GM18499 (cell line): Measurements from ENCODE around the gene IGSF22.

Experiments
- ATAC-seq: cut with Tn5 transposase; IDR thresholded peaks from one replicate; pipeline ENCODE4 v1.9.1; 2021; ENCODE audit warnings: moderate number of reproducible peaks; ENCODE audit not compliant: insufficient read depth, unreplicated experiment

IGSF22 gene

DNA sequence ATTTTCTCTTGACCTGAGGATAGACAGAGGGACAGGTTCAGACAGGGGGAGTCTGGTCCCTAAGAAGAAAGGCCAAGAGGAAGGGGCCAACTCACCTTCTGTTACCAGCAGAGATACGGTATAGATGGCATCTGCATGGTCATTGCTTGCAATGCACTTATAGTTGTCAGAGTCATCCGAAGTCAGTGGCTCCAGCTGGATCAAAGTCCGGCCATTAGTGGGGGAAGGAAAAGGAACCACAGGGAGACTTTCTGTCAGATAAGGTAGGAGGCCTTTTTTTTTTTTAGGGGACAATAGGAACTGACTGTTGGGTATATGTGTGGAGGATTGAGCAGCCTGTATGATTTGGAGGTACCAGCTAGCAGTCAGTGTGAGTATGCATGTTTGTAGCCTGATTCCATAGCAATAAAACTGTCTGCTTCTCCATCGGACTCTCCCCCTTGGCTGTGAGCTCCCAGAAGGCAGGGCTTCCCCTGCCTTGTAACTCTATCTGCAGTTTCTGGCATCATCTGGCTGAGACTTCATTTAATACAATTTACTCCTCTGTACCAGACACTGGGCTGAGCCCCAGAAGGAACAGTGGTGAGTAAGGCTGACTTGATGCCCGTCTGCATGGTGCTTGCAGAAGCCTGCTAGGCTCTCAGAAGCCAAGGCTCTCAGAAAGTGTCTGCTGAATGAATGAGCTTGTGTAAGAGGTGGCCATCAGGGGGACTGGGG, 5.7 kb downstream of the IGSF22 start:
- ATAC-seq, result no peak

DNA sequence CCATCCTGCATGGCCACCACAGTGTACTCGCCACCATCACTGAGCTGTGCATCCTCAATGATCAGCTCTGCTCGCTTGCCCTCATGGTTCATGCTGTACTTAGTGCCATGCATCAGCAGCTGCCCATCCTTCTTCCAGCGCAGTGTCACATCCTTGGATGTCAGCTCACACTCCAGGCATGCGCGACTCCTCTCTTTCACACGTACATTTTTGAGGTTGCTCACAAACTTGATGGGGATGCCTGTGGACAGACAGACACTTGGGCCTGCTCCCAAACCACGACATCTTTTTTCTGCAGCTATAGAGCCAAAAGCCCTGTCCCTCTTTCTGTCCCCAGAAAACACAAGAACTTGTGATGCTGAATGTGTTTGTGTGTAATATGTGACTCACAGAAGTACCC, 10.5 kb downstream of the IGSF22 start:
- no peak for ATAC-seq

DNA sequence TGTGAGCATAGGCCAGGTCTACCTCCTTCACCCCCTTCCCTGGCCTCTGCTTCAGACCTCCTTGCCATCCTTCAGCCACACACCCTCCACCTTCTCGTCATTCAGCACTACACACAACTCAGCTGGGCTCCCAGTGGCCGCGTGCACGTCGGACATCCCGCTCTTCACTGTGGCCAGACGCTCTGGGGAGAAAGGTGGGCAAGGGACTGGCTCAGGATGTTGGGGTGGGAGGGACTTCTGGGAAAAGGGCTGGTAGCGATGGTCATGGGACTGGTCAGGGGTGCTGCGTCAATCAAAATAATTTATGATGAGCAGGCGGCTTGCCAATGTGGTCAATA, 11.6 kb downstream of the IGSF22 start:
- ATAC-seq, result no peak

DNA sequence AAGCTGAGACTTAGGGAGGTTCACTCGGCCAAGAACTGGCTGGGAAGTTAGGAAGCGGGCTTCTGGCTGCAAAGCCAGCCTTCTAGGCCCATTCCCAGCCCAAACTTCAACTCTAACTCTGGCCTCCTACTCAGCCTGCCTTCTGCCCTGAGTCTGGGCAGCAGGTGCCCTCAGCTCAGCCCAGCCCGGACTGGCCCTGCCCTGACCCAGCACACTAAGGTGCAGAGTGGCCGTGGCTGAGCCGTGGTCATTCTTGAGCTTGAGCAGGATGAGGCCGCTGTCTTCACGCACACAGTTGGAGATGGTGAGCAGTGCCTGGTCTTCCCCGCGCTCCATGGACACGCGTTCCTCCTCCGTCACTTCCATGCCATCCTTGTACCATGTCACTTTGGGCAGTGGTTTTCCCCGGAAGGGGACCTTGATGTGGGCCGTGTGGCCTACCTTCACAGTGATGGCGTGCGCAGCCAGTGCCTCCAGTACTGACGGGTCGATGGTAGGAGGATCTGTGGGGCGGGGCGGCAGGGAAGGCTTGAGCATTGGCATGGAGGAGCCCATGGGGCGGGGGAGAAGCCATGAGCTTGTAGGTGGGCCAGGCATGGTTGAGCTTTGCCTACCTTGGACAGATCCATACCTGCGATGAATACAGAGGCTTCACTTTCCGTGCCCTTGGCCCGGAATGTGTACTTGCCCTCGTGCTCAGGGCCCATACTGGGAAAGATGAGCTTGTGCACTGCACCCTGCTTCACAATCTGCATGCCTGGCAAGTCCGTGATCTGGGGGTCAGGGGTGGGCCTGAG, 12.1 kb downstream of the IGSF22 start:
- no peak for ATAC-seq

DNA sequence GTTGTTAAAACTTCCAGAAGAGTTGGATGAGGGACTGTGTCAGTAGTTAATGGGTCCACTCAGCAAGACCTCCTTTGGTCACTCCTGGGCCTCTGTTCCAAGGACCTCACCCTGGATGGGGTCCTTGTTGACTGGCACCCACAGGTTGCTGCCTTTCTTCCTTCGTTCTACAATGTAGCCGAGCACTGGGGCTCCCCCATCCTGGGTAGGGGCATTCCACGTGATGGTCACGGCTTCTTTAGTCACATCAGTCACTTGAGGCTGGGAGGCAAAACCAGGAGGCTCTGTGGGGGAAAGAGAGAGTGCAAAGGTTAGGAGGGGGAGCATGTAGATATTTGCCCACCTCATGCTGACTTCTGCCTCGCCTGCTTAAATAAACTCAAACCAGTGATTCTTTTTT, 15.4 kb downstream of the IGSF22 start:
- no peak for ATAC-seq

DNA sequence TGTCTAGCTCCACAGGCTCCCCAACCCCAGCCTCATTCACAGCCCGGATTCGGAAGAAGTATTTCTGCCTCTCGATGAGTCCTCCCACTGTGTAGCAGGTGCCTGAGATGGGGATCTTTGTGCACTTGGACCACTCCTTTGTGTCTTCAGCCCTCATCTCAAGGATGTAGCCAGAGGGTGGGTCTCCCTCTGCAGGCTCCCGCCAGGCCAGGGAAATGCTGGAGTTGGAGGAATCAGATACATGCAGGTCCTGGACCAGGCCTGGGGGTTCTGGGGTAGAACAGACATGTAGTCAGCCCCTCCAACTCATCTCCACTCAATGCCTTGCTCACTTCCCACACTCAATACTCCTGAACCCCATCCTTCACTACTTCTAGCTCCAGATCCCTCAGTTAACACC, 16.6 kb downstream of the IGSF22 start:
- ATAC-seq, result no peak

DNA sequence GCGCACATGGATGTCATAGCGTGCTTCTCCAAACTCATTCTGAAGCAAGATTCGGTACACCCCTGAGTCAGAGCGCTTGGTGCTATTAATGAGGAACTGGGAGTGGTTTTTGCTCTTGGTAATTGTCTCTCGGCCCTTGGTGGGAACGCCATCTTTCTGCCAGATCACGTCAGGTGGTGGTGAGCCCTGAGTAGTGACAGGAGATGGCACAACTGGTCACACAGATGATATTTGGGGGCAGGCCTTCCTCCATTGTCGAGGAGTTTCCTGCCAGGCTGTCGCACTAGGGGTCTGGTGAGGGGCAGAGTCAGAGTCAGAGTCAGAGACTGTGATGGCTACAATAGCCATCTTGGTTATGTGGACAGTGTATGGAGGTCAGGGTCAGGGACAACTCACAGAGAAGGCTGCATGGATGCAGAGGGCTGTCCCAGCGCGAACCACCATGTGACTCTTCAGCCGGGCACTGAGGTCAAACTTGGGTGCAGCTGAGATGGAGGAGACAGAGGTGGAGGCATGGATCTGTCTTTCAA, 18.1 kb downstream of the IGSF22 start:
- no peak for ATAC-seq

DNA sequence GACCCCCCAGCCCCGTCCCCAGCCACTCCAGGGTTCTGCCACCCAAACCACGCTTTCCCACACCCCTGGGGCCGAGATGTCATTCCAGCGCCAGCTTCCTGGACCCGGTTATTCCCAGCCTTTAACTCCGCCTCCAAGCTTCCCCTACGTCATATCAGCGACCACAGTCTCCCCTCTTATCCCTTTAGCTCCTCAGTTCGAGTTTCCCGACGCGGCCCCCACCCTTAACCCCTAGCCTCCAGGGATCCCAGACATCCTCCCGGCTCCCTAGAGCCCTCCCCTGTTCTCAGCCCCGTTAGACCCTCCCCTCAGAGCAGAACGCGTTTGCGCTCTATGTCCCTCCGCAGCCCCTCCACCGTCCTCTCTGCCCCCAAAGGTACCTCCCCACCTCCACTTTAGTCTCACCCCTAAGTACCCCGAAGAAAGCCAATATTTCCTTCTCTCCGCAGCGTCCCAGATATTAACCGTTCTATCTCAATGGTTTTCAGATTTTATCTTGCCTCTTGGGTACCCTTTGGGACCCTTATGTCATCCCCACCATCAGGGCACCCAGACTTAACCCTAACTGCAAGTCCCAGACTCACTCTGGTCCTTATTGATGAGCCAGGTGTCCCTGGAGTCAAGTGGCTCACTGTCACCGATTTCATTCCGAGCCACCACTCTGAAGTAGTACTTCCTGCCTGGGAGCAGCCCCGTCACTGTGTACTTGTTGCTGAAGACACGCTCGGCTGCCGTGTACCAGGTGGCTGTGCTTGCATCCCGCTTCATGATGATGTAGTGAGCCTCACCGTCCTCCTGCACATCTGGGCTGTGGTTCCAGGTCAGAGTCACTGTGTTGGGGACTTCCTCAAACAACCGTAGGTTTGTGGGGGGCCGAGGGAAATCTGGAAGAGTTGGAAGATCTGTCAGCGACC, 19.4 kb downstream of the IGSF22 start:
- no peak for ATAC-seq

DNA sequence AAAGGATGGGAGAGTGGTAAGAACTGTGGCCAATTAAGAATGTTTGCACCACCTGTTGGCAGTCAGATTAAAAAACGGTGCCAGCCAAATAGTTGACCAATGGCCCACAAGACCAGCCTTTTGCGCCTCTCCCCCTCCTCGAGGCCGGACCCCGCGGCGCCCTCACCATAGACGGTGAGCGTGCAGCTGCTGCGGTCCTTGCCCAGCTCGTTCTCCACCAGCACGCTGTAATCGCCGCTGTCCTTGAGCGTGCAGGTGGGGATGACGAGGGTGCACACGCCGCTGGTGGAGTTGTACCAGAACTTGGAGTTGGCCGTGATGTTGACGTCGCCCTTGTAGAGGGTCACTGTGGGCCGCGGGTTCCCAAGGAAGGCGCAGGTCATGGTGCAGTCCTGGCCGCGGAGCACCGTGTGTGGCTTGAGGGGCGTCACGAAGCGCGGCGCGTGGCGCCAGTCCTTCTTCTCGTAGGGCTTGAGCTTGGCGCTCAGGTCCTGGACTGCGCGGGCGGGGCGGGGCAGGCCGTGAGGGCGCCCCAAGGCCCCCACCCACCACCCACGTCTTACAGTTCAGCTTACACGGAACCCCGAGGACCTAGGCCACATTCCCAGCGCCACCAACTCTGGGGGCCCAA, 20.2 kb downstream of the IGSF22 start:
- ATAC-seq, result no peak

DNA sequence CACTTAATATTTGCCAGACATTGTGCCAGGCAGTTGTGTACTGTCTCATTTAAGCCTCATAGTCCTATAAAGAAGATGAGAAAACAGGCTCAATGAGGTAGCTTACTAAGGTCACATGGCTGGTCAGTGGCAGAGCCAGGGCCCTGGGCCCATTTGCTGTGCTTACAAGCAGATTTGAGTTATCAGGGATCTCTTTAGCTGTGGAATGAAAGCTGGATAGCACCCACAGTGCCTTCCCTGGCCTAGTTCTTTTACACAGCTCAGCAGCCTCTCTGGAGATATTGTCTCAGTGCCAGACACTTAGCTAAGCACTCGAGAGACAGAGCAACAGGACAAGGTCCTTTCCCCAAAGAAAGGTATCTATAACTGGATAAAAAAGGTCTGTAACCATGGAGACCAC, 21.3 kb downstream of the IGSF22 start:
- ATAC-seq, result no peak

DNA sequence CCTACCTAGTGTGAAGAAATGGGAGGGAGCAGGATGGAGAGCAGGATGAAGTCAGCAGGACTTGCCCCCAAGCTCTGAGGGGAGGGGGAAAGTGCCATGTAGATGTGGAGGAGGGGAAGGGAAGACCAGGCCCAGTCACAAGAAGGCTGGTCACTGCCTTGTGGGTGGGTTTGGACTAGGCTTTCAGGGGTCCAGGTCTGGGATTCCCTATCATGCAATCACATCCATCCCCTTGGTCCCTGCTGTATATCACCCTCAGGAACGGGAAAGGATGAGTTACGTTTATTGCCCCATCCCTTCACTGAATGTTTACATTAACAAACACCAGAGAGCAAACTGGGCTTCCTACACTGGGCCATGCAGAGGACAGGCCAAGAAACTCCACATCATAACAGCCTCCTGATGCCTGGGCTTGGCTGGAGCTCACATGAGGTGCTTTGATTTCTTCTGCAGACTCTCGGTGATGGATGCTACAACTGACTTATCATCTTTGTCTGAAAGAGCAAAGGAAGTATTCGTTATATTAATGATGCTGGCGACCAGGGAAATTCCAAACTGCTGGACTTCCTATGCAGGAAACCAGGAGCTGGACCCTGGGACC, 21.8 kb downstream of the IGSF22 start:
- no peak for ATAC-seq

DNA sequence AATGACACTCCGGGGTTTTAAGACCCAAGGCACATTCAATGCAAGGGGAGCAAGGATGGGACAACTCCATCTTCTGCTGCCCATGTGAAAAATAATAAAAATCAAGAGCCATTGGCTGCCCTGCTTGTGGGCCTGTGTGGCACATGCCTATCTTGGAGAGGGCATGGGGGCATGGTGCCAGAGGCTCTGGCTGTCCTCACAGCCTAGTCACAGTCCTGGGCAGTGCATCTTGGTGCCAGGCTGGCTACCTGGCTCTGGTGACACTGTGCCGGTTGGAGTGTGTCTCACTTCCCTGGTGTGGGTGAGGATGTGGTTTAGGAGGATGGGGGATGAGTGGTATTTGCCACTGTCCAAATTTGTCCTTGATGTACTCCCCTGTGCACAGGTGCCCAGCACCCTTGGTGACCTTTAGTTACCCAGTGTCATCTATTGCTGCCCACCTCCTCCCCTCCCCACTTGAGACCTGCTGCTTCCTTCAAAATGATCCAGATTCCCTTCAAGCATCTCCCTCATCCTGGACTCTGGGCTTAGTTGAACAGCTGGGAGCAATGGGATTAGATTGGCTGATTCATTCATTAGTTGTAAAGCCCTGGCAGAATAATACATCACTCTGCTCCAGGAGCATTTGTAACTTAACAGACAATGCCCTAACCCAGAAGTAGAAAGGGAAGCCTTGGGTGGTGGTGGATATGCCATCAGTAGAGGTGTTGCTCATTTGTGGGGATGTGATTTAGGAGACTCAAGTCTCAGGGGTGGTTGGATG, 22.8 kb downstream of the IGSF22 start:
- ATAC-seq, result no peak

DNA sequence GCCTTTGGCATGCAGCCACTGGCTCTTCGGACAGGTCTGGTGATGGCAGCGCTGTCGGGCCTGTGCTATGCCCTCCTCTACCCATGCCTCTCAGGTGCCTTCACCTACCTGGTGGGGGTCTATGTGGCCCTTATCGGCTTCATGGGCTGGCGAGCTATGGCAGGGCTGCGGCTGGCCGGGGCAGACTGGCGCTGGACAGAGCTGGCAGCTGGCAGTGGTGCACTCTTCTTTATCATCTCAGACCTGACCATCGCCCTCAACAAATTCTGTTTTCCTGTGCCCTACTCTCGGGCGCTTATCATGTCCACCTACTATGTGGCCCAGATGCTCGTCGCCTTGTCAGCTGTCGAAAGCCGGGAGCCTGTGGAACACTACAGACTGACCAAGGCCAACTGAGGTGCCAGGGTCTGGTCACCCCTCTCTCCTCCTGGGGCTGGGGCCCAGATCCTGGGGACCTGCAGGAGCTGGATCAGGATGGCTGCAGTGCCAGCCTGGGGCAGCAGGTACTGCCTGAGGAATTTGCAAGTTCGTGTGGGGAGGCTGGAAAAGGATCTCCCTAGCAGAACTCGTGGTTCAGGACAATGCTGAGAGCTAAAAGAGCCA, 24.3 kb downstream of the IGSF22 start:
- no peak for ATAC-seq

DNA sequence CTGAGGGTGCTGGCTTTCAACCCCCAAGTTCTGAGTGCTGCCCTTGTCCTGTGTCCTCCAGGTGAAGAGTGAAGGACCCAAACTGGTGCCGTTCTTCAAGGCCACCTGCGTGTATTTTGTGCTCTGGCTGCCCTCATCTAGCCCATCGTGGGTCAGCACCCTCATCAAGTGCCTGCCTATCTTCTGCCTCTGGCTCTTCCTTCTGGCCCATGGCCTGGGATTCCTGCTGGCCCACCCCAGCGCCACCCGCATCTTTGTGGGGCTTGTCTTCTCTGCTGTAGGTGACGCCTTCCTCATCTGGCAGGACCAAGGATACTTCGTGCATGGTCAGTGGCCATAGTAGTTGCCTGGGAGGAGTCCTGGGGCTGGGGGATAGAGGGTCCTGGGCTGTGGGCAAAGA, 25.1 kb downstream of the IGSF22 start:
- no peak for ATAC-seq

DNA sequence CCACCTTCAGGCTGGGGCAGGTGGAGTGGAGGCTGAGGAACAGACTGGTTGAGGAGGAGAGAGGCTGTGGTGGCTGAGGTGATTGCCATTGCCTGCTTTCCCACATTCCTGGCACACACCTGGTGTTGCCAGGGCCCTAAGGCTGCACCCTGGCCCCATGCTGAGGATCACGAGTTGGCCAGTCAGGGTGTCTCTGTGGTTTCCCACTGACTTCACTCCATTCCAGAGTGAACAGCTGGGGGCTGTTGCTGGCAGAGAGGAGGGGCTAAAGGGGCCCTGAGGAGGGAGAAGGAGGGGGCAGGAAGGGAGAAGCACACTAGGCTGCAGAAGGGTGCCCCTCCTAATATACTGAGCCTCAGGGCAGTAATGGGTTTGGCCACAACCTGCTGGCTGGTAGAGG, 25.6 kb downstream of the IGSF22 start:
- ATAC-seq, result no peak

DNA sequence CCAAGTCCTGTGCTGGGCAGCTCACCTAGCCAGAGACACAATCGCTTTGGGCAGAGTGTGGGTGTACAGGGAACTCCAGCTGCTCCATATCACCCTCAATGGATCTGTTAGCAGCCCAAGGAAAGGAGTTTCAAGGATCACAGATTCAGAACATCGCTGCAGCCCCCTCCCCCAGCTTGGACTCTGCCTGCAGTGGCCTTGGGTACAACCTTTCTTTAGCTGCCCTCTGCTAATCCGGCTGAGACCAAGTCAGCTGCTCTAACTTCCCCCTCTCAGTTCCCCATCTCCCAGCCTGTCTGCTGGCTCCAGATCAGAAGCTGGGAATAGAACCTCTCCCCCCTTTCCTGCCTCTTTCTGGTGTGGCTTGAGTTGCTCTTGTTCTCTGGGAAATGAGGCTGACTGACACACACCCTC, 26.1 kb downstream of the IGSF22 start:
- no peak for ATAC-seq

DNA sequence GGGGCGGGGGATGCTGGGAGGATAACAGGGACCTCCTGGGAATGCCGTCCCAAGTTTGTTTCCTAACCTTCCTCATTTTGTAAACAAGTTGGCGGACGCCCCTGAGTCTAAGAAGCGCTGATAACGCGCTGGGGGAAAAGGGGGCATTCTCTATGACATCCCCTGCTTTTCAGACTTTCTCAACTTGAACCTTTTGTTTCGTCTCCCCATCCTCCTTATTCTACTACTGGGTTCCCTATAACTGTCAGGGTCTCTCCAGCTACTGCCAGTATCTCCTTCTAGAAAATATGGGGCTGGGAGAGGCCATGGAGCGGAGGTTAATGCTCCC, 26.8 kb downstream of the IGSF22 start:
- ATAC-seq, result no peak

DNA sequence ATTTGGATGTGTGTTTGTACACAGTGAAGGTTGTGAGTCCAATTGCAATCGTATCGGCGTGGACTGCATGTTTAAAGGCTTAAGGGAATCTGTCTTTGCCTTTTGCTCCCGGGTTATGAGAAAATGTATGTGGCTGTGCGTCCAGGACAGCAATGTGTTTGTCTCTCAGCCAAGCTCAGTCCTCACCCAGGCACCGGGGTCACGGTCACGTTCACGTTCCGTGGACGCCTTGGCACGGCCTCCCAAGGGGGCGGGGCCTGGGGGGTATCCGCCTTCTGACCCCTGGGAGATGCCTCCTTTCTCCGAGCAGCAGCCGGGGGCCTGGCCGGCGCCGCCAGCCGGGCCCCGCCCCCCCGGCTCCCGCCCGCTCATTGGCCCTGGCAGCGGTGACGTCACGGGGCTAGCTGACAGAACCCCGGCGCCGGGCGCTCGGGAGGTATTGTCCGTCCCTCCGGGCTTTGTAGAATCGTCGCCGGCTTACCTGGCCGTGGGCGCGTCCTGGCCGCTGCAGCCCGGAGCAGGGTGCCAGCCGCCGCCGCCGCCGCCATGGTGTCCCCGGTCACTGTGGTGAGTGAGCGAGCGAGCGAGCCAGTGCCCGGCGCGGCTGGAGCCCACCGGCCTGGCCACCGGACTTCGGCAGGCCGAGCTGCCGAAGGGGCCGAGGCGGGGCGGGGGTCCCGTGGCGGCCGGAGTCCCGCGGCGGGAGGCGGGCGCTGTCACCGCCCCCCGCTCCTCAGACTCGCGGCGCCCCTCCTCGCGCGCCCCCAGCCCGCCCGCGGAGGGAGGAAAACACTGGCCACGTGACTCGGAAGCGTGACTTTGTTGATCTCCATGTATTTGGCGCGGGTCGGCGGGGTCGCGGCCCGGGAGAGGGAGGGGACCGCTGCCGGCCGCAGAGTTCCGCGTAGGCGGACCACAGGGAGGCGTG, 27.4 kb downstream of the IGSF22 start, which contains the start of gene TMEM86A:
Gene TMEM86A (plus strand): TSS at position 439 of the 928 bp plus-strand sequence. CDS start 108 bp downstream, at position 547.
- peak; percentile 69 for ATAC-seq
